ENCODE results near the gene POTEF. TPM values are rescaled to one million over a fixed set of nuclear protein-coding genes. Genes with fewer than 3 reads are reported as not detected.
"Not testable (repeated sequence)": the region's sequence is repeated elsewhere in the genome, so short reads cannot be mapped to it uniquely, and the experiment has no call there.

POTEF gene
- total RNA-seq, 1 experiment from 2014 or later = 10.5 TPM

DNA sequence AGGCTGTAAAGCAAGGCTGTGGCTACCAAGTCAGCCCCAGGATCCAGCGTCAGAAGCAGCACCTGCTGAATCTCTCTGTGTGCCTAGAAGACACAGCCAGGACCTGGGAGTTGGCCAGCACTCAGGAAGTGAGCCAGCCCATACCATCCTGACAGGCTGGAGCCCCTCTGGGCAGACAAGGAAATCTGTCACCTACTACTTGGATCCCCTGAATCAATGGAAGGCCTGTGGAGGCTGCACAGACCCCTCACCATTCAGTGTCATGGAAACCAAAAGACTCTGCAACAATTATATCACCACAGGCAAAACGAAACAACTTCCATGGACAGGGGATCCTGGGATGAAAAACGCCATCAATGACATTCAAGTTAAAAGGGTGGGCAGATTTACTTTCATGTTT is 37.6 kb upstream of the POTEF start:
- not testable (repeated sequence) for H3K27me3 Mint-ChIP-seq (ENCODE audit: low read depth); H3K4ac ChIP-seq (ENCODE audit: low read depth, low read length); H4K91ac ChIP-seq (ENCODE audit: insufficient read length, low read depth, low read length); DNase-seq; H3K18ac ChIP-seq (ENCODE audit: insufficient read length, low read depth, low read length); H3K9me3 ChIP-seq (ENCODE audit: control insufficient read depth, low read depth, low read length); H2BK120ac ChIP-seq (ENCODE audit: low read depth, low read length, poor library complexity, severe bottlenecking); H3K23ac ChIP-seq (ENCODE audit: insufficient read length, low read depth, low read length); H3K27me3 ChIP-seq (ENCODE audit: insufficient read depth, low read length); H2BK5ac ChIP-seq (ENCODE audit: insufficient read length, low read length); H2BK15ac ChIP-seq (ENCODE audit: low read depth, low read length); H3K79me1 ChIP-seq (ENCODE audit: insufficient read depth, low read depth, low read length, poor library complexity, severe bottlenecking); H3K27ac Mint-ChIP-seq; H2BK20ac ChIP-seq (ENCODE audit: low read depth, low read length, poor library complexity, severe bottlenecking); H3K4me1 Mint-ChIP-seq; H2AK5ac ChIP-seq (ENCODE audit: insufficient read length, low read length); H3K4me1 ChIP-seq (ENCODE audit: insufficient read depth, low read length); H3K14ac ChIP-seq (ENCODE audit: insufficient read depth, low read length); H4K8ac ChIP-seq (replicated peaks; ENCODE audit: insufficient read length, low read depth, low read length); H2BK12ac ChIP-seq (ENCODE audit: insufficient read length, low read depth, low read length); H3K56ac ChIP-seq (ENCODE audit: insufficient read length, low read depth, low read length); H3K4me3 Mint-ChIP-seq; H3K9ac ChIP-seq (ENCODE audit: extremely low read depth, insufficient read length, low read length); H3K4me2 ChIP-seq (ENCODE audit: insufficient read depth, insufficient read length, low read length); H3K79me2 ChIP-seq (ENCODE audit: insufficient read depth, low read length); H3K27ac ChIP-seq (ENCODE audit: insufficient read length, low read depth, low read length); H3K23me2 ChIP-seq (ENCODE audit: insufficient read length, low read depth, low read length, poor library complexity, severe bottlenecking); H3K9me3 Mint-ChIP-seq; H3T11ph ChIP-seq (ENCODE audit: low read length); H4K20me1 ChIP-seq (ENCODE audit: control insufficient read depth, insufficient read depth, insufficient read length); H4K5ac ChIP-seq (ENCODE audit: insufficient read length, low read depth, low read length); H2AFZ ChIP-seq (ENCODE audit: low read length)
- no CpG with 5 or more reads among the region's 3 CpGs for whole genome bisulfite sequencing (ENCODE audit: extremely low coverage, insufficient read length, low lambda C conversion rate)
- peaks cover 34 to 76% (median 75%) of the 10 kb centered on the region in 3 experiments; a peak in 6 of 7 replicates for H3K36me3 Mint-ChIP-seq (ENCODE audit: insufficient read depth in 1 of 3, low read depth in 3 of 3)

Data from H9 (cell line).